Heart left ventricle (tissue), 16 donors: ENCODE measurements around the gene BCL2L12. TPM values are rescaled to one million over a fixed set of nuclear protein-coding genes. Genes with fewer than 3 reads are reported as not detected.

ENCODE experiments used
- ATAC-seq, 4 donors: fragments of 200-7000 bp; cut with Tn5 transposase; one replicate each; pipeline ENCODE4 v1.9.1; 2020 to 2022; ENCODE audit warnings: moderate library complexity in 4 of 4, mild to moderate bottlenecking in 3 of 4, moderate number of reproducible peaks in 1 of 4
- DNase-seq, 5 donors: peaks; one replicate each; pipeline ENCODE4 v3.0.0-alpha.2; 2020
- H3K27ac ChIP-seq, 12 donors: fragments of 200-600 bp; sonication (generic) in 4 of 12; one replicate each; pipeline versions ENCODE4 v1.5.0 to v1.8.0; 2016 to 2022; ENCODE audit warnings: mild to moderate bottlenecking in 2 of 12
- H3K27me3 ChIP-seq, 9 donors: fragments of 200-600 bp; sonication (generic) in 2 of 9; one replicate each; pipeline versions ENCODE4 v1.5.1 to v1.8.0; 2016 to 2022; ENCODE audit warnings: mild to moderate bottlenecking in 3 of 9
- H3K36me3 ChIP-seq, 9 donors: fragments of 200-600 bp; sonication (generic) in 2 of 9; one replicate each; pipeline versions ENCODE4 v1.5.0 to v1.8.0; 2018 to 2022; ENCODE audit warnings: mild to moderate bottlenecking in 2 of 9
- H3K4me1 ChIP-seq, 12 donors: fragments of 200-600 bp; sonication (generic) in 4 of 12; one replicate each; pipeline versions ENCODE4 v1.5.0 to v1.8.0; 2016 to 2022; ENCODE audit warnings: mild to moderate bottlenecking in 3 of 12
- H3K4me3 ChIP-seq, 12 donors: fragments of 200-600 bp; sonication (generic) in 4 of 12; one replicate each; pipeline versions ENCODE4 v1.5.0 to v1.8.0; 2017 to 2022; ENCODE audit warnings: mild to moderate bottlenecking in 9 of 12, moderate library complexity in 4 of 12
- H3K9me3 ChIP-seq, 12 donors: fragments of 200-600 bp; sonication (generic) in 4 of 12; one replicate each; pipeline versions ENCODE4 v1.5.0 to v1.8.0; 2016 to 2022; ENCODE audit warnings: mild to moderate bottlenecking in 1 of 12
- CTCF ChIP-seq, 12 donors: fragments of 200-600 bp; sonication (generic) in 4 of 12; IDR thresholded peaks; one replicate each; pipeline versions ENCODE4 v1.5.0 to v1.8.0; 2018 to 2022; ENCODE audit warnings: antibody characterized with exemption in 12 of 12, mild to moderate bottlenecking in 5 of 12
- POLR2A ChIP-seq, 2 donors: fragments of 450-650 bp; IDR thresholded peaks; one replicate each; pipeline ENCODE4 v1.6.1; 2017; ENCODE audit warnings: antibody characterized with exemption in 2 of 2, mild to moderate bottlenecking in 2 of 2, moderate library complexity in 2 of 2
- WGBS, 4 donors: extraction: QIAGEN DNeasy Blood & Tissue Kit in 2 of 4; methylation state at CpG; one replicate each; pipeline versions ENCODE4 v1.1.5 to v1.1.7; 2013 to 2018; 5-methylcytosine and 5-hydroxymethylcytosine counted together
- intact Hi-C, 10 donors: fragments of 100-400 bp; cut with DNase I; formaldehyde crosslinking; loops; one replicate each; pipeline versions ENCODE4 v1.11.1 to v1.14.2; 2022
- polyA plus RNA-seq, 2 donors: library from polyadenylated mRNA; stranded (reverse); fragments of 200-250 nt; gene quantifications; one replicate each; pipeline ENCODE4 v1.2.3, GENCODE V29; 2013
- total RNA-seq, 9 donors: library from RNA; depleted of rRNA in 2 of 9; stranded (reverse); fragments of >200 nt in 2 of 9; fragmentation: NEBNext Ultra II Directional in 3 of 9; extraction: Animal tissue kit (Norgen Biotek cat#: 25700) in 3 of 9; gene quantifications; one replicate each; pipeline versions ENCODE4 v1.1.0 to v1.2.4, GENCODE V29; 2016 to 2023
- donor health status: ischemic (EF 13 %, LVEDD 7.1; RV severe dilation, severe dysfunction).
- donor health status: healthy with polysubstance abuse.
- donor health status: DM: no; HTN: yes; CAD: no.
- donor health status: DM: no; HTN: no; CAD: no.
- donor health status: ischemic (EF 25% LVEDD 6.9; RV normal size, moderate dysfunction).
- donor health status: ischemic (EF 25% LVEDD 5.7; RV mildly dilated, moderate dysfunction).
- donor health status: healthy.
- donor health status: DM: yes; HTN: yes; CAD: no.
- donor health status: ischemic (EF 35%, LVEDD 5.7; RV mildly dilated, moderate dysfunction).
- donor health status: nonischemic (EF 11% LVEDD 7.7; RV severe dilation, severe dysfunction).
- donor health status: DM: yes; HTN: yes; CAD: no.
- donor health status: PGD.
- donor health status: ischemic (EF 29% LVEDD 5.4; RV normal size, mild dysfunction).
- donor health status: nonischemic (EF 23%, LVEDD 6.1; RV moderate dilation, normal function).

BCL2L12 gene
- total and polyA plus RNA-seq, 11 donors: 5.9 to 18.6 (median 10.5) TPM

- no peaks in the 10 kb centered on the region for H3K27me3 ChIP-seq
- H3K36me3 ChIP-seq: peaks cover 0 to 23% (median 12%) of the 10 kb centered on the region in 9 donors
- H3K27ac ChIP-seq: peak overlapping the region in 5 of 12 donors; percentile 11 to 61 (median 55)
- no peak for ATAC-seq
- TF ChIP-seq POLR2A (IDR thresholded peaks at IDR 0.05): no peak
- TF ChIP-seq CTCF (IDR thresholded peaks at IDR 0.05): no peak
- peaks cover 0 to 56% (median 37%) of the 10 kb centered on the region in 12 donors for H3K4me1 ChIP-seq
- 79 to 85% (median 80%) methylated on average over 24 to 30 of the region's 30 CpGs for WGBS, 4 donors
- intact Hi-C loops: loop anchor here in 5 of 10 donors (5.0 kb wide), 2 partner anchors 39 to 44 kb away; partner anchors contain the start of gene PRR12 (in 4 of the 5)
- H3K9me3 ChIP-seq: no peaks in the 10 kb centered on the region
- DNase-seq: no peak
- H3K4me3 ChIP-seq: no peak overlapping the region
Observed at GRCh38 chr19:49636233-49636932, 29.4 kb upstream of the BCL2L12 start.

- H3K27me3 ChIP-seq: no peaks in the 10 kb centered on the region
- peak in 3 of 4 donors; percentile 7 to 17 (median 13) for ATAC-seq
- H3K36me3 ChIP-seq: peaks cover 0 to 23% (median 12%) of the 10 kb centered on the region in 9 donors
- 9 to 18% (median 12%) methylated on average over 18 to 19 of the region's 19 CpGs for WGBS, 4 donors
- peak in 1 of 2 donors; percentile 60 for TF ChIP-seq POLR2A (IDR thresholded peaks at IDR 0.05)
- no peak for TF ChIP-seq CTCF (IDR thresholded peaks at IDR 0.05)
- intact Hi-C loops: loop anchor here in 7 of 10 donors (2.0 to 5.0 kb wide), 4 partner anchors 41 to 47 kb away; partner anchors contain the start of gene PRR12 (in 5 of the 7)
- no peaks in the 10 kb centered on the region for H3K9me3 ChIP-seq
- peak overlapping the region; percentile 18 to 100 (median 92) for H3K4me3 ChIP-seq
- DNase-seq: peak; percentile 92 to 95 (median 94)
- H3K4me1 ChIP-seq: peaks cover under 1 to 57% (median 41%) of the 10 kb centered on the region in 12 donors
- peak overlapping the region; percentile 96 to 100 (median 99) for H3K27ac ChIP-seq
Observed at GRCh38 chr19:49637821-49638738, 27.7 kb upstream of the BCL2L12 start.

- intact Hi-C loops: loop anchor here (1.0 to 10.0 kb wide), 11 partner anchors 37 to 1015 kb away; partner anchors contain the start of genes PRR12 (in 6 of the 10), ALDH16A1 (in 1 of the 10), PIH1D1 (in 1 of the 10) and PRMT1 (in 1 of the 10)
- Histone ChIP-seq H3K36me3 (peaks cover 0 to 20% (median 12%) of the 10 kb centered on the region in 9 donors), H3K9me3 (no peaks in the 10 kb centered on the region), H3K4me3 (peak overlapping the region; percentile 77 to 100 (median 92)), H3K27ac (peak overlapping the region; percentile 96 to 100 (median 99)), H3K4me1 (peaks cover 3 to 72% (median 52%) of the 10 kb centered on the region in 12 donors), H3K27me3 (no peaks in the 10 kb centered on the region)
- peak in 1 of 5 donors; percentile 44 for DNase-seq
- WGBS, 4 donors: 3 to 6% (median 5%) methylated on average over 17 to 31 of the region's 31 CpGs
- ATAC-seq: no peak
- TF ChIP-seq CTCF (IDR thresholded peaks at IDR 0.05) (no peak), POLR2A (IDR thresholded peaks at IDR 0.05) (peak; percentile 37 to 82)
Observed at GRCh38 chr19:49639401-49640112, 26.2 kb upstream of the BCL2L12 start.
